Prostate gland (tissue), 2 donors: Measurements from ENCODE around the gene ANGPTL4. TPM values are rescaled to one million over a fixed set of nuclear protein-coding genes. Genes with fewer than 3 reads are reported as not detected.
A peak's percentile ranks its signal among the peaks of the same experiment; 100 is the strongest.

Experiments used
- DNase-seq: peaks from one replicate; pipeline ENCODE4 v3.0.0-alpha.2; 2019; ENCODE audit warnings: low spot score
- H3K27ac ChIP-seq, 2 donors: fragments of 200-600 bp; sonication (generic); 2 replicates each; pipeline ENCODE4 v1.5.1; 2017 to 2019
- H3K27me3 ChIP-seq: fragments of 200-600 bp; sonication (generic); replicated peaks from 2 replicates; pipeline ENCODE4 v1.5.1; 2019; ENCODE audit not compliant: insufficient read depth
- H3K36me3 ChIP-seq, 2 donors: fragments of 200-600 bp; sonication (generic); 1 replicate in 1 of 2; 2 replicates in 1 of 2; pipeline versions ENCODE4 v1.5.1 to v1.8.1; 2017 to 2019
- H3K4me1 ChIP-seq: fragments of 200-600 bp; sonication (generic); replicated peaks from 2 replicates; pipeline ENCODE4 v1.5.1; 2019
- H3K4me3 ChIP-seq, 2 donors: fragments of 200-600 bp; sonication (generic); 2 replicates each; pipeline ENCODE4 v1.5.1; 2017 to 2019
- H3K9me3 ChIP-seq: fragments of 200-600 bp; sonication (generic); 2 replicates; pipeline ENCODE4 v1.5.1; 2017
- POLR2A ChIP-seq: fragments of 450-650 bp; IDR thresholded peaks from one replicate; pipeline ENCODE4 v1.6.1; 2016; ENCODE audit warnings: antibody characterized with exemption, mild to moderate bottlenecking
- POLR2AphosphoS5 ChIP-seq: sonication (generic); formaldehyde crosslinking; IDR thresholded peaks from one replicate; pipeline ENCODE4 v1.6.1; 2017; ENCODE audit warnings: antibody characterized with exemption
- WGBS: methylation state at CpG from one replicate; pipeline ENCODE4 v1.1.5; 2018; 5-methylcytosine and 5-hydroxymethylcytosine counted together
- intact Hi-C: fragments of 100-400 bp; cut with DNase I; formaldehyde crosslinking; loops from one replicate; pipeline ENCODE4 v1.14.2; 2022
- total RNA-seq, 2 donors: library from RNA; depleted of rRNA; stranded (reverse); fragments of >200 nt; gene quantifications; one replicate each; pipeline ENCODE4 v1.1.0, GENCODE V29; 2016
- TF ChIP-seq, protein P1 (sequence below), 4 experiments: fragments of 200-600 bp in 2 of 4; fragments of 450-650 bp in 2 of 4; sonication (generic) in 2 of 4; IDR thresholded peaks; 1 replicate in 3 of 4; 2 replicates in 1 of 4; pipeline ENCODE4 v1.5.1; 2016 to 2019; ENCODE audit warnings: antibody characterized with exemption in 4 of 4, mild to moderate bottlenecking in 2 of 4, moderate library complexity in 2 of 4

ANGPTL4 gene
- total RNA-seq, 2 donors from 2014 or later = 25.7 to 26.4 TPM

DNA sequence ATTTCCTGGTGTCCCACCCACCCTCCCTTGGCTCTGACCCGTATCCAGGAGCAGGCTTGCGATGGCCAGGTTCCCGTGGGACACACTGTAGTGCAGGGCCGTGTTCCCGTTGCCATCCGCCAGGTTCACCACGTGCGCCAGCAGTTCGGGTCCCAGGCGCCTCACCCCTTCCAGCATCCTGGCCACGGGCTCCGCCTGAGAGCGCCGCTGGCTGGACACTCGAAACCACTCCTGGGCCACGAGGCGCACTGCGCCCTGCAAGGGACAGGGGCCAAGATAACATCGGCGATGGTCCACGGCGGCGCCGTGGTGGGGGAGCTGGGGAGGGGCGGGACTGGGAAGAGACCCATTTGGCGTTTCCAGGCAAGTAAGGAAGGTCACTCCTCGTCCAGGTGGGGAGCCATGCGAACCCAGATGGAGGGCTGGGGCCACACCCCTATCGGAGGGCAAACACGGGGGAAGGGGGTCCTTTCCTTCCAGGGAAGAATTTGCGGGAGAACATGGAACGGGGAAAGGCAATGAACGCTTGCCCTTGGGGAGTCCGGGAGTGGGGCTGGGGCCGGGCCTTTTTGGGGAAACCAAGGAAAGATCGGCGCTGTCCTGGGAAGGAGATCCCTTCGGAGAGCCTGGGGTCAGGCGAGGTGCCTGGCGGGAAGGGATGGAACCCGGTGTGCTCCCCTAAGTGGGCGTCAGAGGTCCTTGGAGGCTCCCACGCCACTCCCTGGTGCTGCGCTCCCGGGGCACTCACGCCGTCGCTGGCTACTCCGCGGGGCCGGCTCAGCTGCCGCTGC is 30.8 kb upstream of the ANGPTL4 start:
- H3K9me3 ChIP-seq = no peaks in the 10 kb centered on the region
- H3K4me3 ChIP-seq = no peak overlapping the region
- WGBS = 11% methylated on average over 51 of the region's 52 CpGs
- intact Hi-C loops = no loop called here
- H3K27ac ChIP-seq = no peak overlapping the region
- DNase-seq = no peak
- no peaks in the 10 kb centered on the region for H3K27me3 ChIP-seq
- H3K36me3 ChIP-seq = no peaks in the 10 kb centered on the region
- TF ChIP-seq, protein P1, sequence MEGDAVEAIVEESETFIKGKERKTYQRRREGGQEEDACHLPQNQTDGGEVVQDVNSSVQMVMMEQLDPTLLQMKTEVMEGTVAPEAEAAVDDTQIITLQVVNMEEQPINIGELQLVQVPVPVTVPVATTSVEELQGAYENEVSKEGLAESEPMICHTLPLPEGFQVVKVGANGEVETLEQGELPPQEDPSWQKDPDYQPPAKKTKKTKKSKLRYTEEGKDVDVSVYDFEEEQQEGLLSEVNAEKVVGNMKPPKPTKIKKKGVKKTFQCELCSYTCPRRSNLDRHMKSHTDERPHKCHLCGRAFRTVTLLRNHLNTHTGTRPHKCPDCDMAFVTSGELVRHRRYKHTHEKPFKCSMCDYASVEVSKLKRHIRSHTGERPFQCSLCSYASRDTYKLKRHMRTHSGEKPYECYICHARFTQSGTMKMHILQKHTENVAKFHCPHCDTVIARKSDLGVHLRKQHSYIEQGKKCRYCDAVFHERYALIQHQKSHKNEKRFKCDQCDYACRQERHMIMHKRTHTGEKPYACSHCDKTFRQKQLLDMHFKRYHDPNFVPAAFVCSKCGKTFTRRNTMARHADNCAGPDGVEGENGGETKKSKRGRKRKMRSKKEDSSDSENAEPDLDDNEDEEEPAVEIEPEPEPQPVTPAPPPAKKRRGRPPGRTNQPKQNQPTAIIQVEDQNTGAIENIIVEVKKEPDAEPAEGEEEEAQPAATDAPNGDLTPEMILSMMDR (IDR thresholded peaks at IDR 0.05) = no peak
- TF ChIP-seq POLR2A = no peak
- no peak for TF ChIP-seq POLR2AphosphoS5
- H3K4me1 ChIP-seq = no peaks in the 10 kb centered on the region

DNA sequence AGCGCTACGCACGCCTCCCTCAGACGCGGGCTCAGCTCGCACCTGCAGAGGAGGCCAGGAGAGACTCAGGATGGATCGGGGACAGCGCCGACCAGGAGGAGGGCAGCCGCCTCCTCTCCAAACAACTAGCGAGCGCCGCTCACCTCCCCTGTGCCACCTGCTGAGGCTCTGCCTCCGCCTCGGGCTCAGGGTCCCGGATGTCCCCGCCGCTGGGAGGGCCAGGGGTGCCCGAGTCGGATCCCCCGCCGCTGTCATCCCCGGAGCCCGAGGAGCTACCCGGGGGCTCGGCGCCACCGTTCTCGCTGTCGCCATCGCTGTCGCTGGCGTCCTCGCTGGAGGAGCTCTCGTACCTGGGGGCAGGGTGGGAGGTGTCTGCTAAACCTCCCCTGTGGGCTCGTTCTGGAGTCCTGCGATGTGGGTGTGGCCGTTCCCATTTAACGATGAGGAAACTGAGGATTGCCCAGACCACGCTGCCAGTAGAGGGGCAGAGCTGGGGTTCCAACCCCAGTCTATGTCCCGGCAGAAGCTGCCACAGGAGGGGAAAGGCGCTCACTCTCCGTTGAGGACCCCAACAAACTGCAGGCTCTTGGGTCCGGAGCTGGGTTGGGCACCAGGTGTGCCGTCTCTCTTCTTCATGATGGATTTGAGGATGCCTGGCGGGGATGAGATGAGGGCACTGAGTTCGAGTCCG is 30.0 kb upstream of the ANGPTL4 start:
- intact Hi-C loops = no loop called here
- Histone ChIP-seq H3K9me3 (no peaks in the 10 kb centered on the region), H3K4me1 (no peaks in the 10 kb centered on the region), H3K36me3 (no peaks in the 10 kb centered on the region), H3K27me3 (no peaks in the 10 kb centered on the region), H3K4me3 (no peak overlapping the region), H3K27ac (no peak overlapping the region)
- WGBS = 9% methylated on average over 47 of the region's 48 CpGs
- TF ChIP-seq, protein P1 (IDR thresholded peaks at IDR 0.05) = no peak
- no peak for TF ChIP-seq POLR2AphosphoS5
- no peak for TF ChIP-seq POLR2A
- no peak for DNase-seq

DNA sequence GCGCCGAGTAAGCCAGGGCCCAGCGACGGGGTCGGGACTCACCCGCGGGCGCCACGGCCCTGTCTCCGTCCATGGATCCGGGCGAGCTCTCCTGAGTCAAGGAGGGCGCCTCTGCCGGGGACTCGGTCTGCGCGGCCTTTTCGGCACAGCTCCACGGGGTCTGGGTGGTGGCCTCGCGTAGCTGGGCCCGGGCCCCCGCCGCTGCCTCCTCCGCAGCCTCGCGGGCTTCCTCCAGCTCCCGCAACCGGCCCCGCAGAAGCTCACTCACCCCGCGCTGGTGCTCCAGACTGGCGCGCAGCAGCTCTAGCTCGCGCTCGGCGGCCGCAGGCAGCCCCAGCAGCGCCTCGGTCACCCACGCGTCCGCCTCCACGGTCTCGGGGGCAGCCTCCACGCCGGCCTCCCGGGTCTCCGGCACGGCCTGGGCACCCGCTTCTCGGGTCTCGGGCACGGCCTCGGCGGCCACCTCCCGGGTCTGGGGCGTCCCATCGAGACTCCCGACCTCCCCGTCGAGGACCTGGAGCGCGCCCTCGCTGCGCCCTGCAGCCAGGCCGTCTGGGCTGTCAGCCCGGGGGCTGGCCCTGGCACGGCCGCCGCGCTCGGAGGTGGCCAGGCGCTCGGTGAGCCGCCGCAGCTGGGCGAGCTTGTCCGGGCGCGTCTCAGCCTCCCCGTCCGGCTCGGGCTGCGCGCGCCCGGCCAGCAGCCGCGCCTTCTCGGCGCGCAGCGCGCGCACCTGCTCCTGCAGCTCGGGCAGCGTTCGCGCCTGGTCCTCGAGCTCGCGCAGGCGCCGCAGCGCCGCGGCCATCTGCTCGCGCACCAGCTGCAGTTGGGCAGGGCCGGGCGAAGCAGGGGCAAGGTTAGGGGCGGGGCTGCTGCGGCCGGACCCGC is 29.3 kb upstream of the ANGPTL4 start:
- H3K4me1 ChIP-seq = no peaks in the 10 kb centered on the region
- no peak for TF ChIP-seq POLR2A
- no peak for TF ChIP-seq POLR2AphosphoS5
- TF ChIP-seq, protein P1 (IDR thresholded peaks at IDR 0.05) = no peak
- peak overlapping the region in 1 of 2 donors; percentile 23 for H3K27ac ChIP-seq
- H3K36me3 ChIP-seq = no peaks in the 10 kb centered on the region
- DNase-seq = peak; percentile 40
- no peaks in the 10 kb centered on the region for H3K27me3 ChIP-seq
- peak overlapping the region; percentile 21 to 41 for H3K4me3 ChIP-seq
- intact Hi-C loops = no loop called here
- 11% methylated on average over 87 of the region's 117 CpGs for WGBS
- no peaks in the 10 kb centered on the region for H3K9me3 ChIP-seq

DNA sequence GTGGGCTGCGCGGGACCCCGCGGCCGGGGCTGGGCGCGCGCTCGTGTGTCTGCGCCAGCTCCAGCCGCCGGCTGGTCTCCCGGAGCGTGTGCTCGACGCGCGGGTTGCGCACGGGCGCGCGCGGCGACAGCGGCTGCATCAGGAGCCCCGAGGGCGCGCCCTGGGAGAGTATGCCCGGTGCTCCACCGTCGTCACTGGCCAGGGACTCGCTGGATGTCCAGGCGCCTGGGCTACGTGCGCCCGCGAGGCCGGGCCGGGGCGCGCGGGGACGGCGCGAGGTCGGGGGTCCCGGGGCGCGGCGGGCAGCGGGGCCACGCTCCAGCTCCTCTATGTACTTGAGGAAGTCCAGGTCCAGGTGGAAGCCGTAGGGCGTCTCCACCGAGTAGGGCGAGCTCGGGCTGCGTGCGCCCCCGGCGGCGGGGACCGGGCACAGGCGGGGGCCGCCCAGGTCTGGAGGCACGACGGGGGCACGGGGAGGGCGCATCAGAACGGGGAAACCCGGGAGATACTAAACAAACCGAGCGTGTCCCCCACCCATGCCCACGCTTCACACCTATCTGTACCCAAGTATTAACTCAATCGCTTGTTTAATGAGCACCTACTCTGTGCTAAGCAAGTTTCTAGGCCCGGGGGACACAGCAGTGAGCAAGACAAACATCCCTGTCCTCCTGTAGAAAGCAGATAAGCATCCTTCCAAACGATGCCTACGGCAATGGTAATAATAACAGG is 28.4 kb upstream of the ANGPTL4 start:
- intact Hi-C loops = no loop called here
- Histone ChIP-seq H3K36me3 (no peaks in the 10 kb centered on the region), H3K4me1 (peaks cover 2% of the 10 kb centered on the region), H3K27ac (peak overlapping the region in 1 of 2 donors; percentile 23), H3K9me3 (no peaks in the 10 kb centered on the region), H3K4me3 (peak overlapping the region; percentile 21 to 41), H3K27me3 (no peaks in the 10 kb centered on the region)
- no peak for DNase-seq
- WGBS = 12% methylated on average over 46 of the region's 79 CpGs
- TF ChIP-seq POLR2AphosphoS5 = no peak
- TF ChIP-seq, protein P1 (IDR thresholded peaks at IDR 0.05) = no peak
- TF ChIP-seq POLR2A = no peak
